Measurements from ENCODE around the gene LIAS. TPM values are rescaled to one million over a fixed set of nuclear protein-coding genes. Genes with fewer than 3 reads are reported as not detected.

Gene LIAS
- total RNA-seq, 1 donor from 2014 or later: 20.1 TPM

Small RNA genes lying within 50 kb of the gene (small RNA-seq; reads per million reads assigned to genes)
- gene MIR5591 (ENCODE audit: low replicate concordance) (not detected), gene RF00019 (ENCODE audit: low replicate concordance) (not detected)

Other genes starting within 250 kb of the LIAS start
- gene RFC1, start 92.7 kb upstream of the LIAS start, total RNA-seq: 43.4 TPM
- not detected for gene KLB, start 52.1 kb upstream of the LIAS start, total RNA-seq
- 3,031 TPM for gene RPL9, start 134 bp upstream of the LIAS start, total RNA-seq
- gene UGDH, start 68.4 kb downstream of the LIAS start, total RNA-seq: 58.1 TPM
- gene SMIM14, start 179.8 kb downstream of the LIAS start, total RNA-seq: 18.4 TPM
- 29.7 TPM for gene UBE2K, start 239.1 kb downstream of the LIAS start, total RNA-seq

Measured in tongue (tissue), 2 donors.